Upper lobe of left lung (tissue), 4 donors: ENCODE data around the gene SLCO3A1.

Experiments used
- POLR2A ChIP-seq, 4 donors: fragments of 450-650 bp; IDR thresholded peaks; one replicate each; pipeline ENCODE4 v1.5.1; 2016 to 2017; ENCODE audit warnings: antibody characterized with exemption in 4 of 4, mild to moderate bottlenecking in 2 of 4
- TF ChIP-seq, protein P1 (sequence below), 6 experiments: fragments of 450-650 bp in 4 of 6; fragments of 200-600 bp in 2 of 6; sonication (generic) in 2 of 6; IDR thresholded peaks; one replicate each; pipeline ENCODE4 v1.5.1; 2016 to 2019; ENCODE audit warnings: antibody characterized with exemption in 6 of 6

DNA sequence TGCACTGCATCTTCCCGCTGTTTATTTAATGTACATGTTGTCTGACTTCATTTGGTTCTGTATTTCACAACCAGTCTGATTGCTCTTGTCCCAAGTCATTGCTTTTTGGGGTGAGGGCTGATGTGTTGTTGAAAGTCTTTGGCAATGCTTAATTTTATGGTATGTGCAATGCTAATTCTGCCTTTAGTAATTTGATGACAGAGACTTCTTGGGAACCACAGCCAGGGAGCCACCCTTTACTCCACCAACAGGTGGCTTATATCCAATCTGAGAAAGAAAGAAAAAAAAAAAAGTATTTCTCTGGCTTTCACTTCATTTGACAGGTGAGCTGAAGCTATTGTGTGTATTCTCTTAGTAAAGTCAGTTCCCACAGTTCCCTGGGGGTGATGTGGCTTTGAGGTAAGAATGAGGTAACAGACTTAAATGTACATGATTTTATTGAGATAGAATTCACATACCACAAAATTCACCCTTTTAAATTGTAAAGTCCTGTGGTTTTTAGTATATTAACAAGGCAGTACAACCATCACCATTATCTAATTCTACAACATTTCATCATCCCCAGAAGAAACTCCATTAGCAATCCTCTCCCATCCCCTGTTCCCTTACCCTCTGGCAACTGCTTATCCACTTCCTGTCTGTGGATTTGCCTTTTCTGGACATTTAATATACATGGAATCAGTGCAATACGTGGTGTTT is 97.3 kb downstream of the SLCO3A1 start:
- TF ChIP-seq, protein P1, sequence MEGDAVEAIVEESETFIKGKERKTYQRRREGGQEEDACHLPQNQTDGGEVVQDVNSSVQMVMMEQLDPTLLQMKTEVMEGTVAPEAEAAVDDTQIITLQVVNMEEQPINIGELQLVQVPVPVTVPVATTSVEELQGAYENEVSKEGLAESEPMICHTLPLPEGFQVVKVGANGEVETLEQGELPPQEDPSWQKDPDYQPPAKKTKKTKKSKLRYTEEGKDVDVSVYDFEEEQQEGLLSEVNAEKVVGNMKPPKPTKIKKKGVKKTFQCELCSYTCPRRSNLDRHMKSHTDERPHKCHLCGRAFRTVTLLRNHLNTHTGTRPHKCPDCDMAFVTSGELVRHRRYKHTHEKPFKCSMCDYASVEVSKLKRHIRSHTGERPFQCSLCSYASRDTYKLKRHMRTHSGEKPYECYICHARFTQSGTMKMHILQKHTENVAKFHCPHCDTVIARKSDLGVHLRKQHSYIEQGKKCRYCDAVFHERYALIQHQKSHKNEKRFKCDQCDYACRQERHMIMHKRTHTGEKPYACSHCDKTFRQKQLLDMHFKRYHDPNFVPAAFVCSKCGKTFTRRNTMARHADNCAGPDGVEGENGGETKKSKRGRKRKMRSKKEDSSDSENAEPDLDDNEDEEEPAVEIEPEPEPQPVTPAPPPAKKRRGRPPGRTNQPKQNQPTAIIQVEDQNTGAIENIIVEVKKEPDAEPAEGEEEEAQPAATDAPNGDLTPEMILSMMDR (IDR thresholded peaks at IDR 0.05), result no peak
- TF ChIP-seq POLR2A (IDR thresholded peaks at IDR 0.05), result no peak
